IMR-90 (cell line): ENCODE measurements around the gene PARD3. TPM values are rescaled to one million over a fixed set of nuclear protein-coding genes. Genes with fewer than 3 reads are reported as not detected.

Experiments used
- ATAC-seq: fragments of 200-7000 bp; cut with Tn5 transposase; 2 replicates; pipeline ENCODE4 v1.9.1; 2020; ENCODE audit warnings: low read depth, mild to moderate bottlenecking, moderate library complexity
- BruUV-seq: library from RNA; stranded (reverse); fragments of 400-500 nt; replicated peaks from 2 replicates; lab custom pipeline; 2021; lab: Mats Ljungman, UMichigan
- CTCF ChIA-PET: fragments of 300-600 bp; formaldehyde crosslinking; extraction: SDS; loops from one replicate; lab custom pipeline; 2021; ENCODE audit warnings: antibody characterized with exemption; lab: Yijun Ruan, JAX
- POLR2A ChIA-PET: fragments of 300-600 bp; sonication (Branson Sonifier 250); formaldehyde crosslinking; loops from one replicate; lab custom pipeline; 2022; ENCODE audit warnings: antibody characterized with exemption; ENCODE audit not compliant: unreplicated experiment; lab: Charles Lee
- DNase-seq: peaks from one replicate; pipeline ENCODE4 v3.0.0; 2013
- H2AFZ ChIP-seq: replicated peaks from 2 replicates; pipeline ENCODE3; 2013; ENCODE audit warnings: low read length, mild to moderate bottlenecking; ENCODE audit not compliant: poor library complexity
- H2AK5ac ChIP-seq: 2 replicates; pipeline ENCODE4 v1.6.1; 2013; ENCODE audit warnings: low read depth, low read length, inconsistent platforms
- H2AK9ac ChIP-seq: replicated peaks from 2 replicates; pipeline ENCODE3; 2013; ENCODE audit warnings: mild to moderate bottlenecking, low read depth, low read length, moderate library complexity; ENCODE audit not compliant: poor library complexity
- H2BK120ac ChIP-seq: 2 replicates; pipeline ENCODE4 v1.6.1; 2013; ENCODE audit warnings: low read depth, low read length, inconsistent platforms
- H2BK15ac ChIP-seq: 3 replicates; pipeline ENCODE4 v1.6.1; 2013; ENCODE audit warnings: low read depth, low read length, inconsistent platforms
- H2BK20ac ChIP-seq: 2 replicates; pipeline ENCODE4 v1.6.1; 2013; ENCODE audit warnings: low read depth, mild to moderate bottlenecking, inconsistent platforms, low read length, moderate library complexity
- H2BK5ac ChIP-seq: 2 replicates; pipeline ENCODE4 v1.6.1; 2013; ENCODE audit warnings: mild to moderate bottlenecking, low read depth, low read length, inconsistent platforms; ENCODE audit not compliant: poor library complexity, severe bottlenecking
- H3K14ac ChIP-seq: replicated peaks from 2 replicates; pipeline ENCODE4 v1.6.1; 2013; ENCODE audit warnings: low read depth, low read length, inconsistent platforms
- H3K18ac ChIP-seq: 2 replicates; pipeline ENCODE4 v1.6.1; 2013; ENCODE audit warnings: low read depth, low read length, control low read depth
- H3K23ac ChIP-seq: 2 replicates; pipeline ENCODE4 v1.6.1; 2013; ENCODE audit warnings: low read depth, low read length, inconsistent platforms
- H3K27ac ChIP-seq: 2 replicates; pipeline ENCODE4 v1.5.1; 2013; ENCODE audit warnings: mild to moderate bottlenecking, control low read depth, low read length; ENCODE audit not compliant: insufficient read depth
- H3K27me3 ChIP-seq: 2 replicates; pipeline ENCODE4 v1.6.1; 2013; ENCODE audit warnings: low read length; ENCODE audit not compliant: control insufficient read depth, insufficient read depth
- H3K36me3 ChIP-seq: 2 replicates; pipeline ENCODE4 v1.6.1; 2013; ENCODE audit warnings: low read length, mixed read lengths; ENCODE audit not compliant: control insufficient read depth, insufficient read depth
- H3K4ac ChIP-seq: 2 replicates; pipeline ENCODE4 v1.6.1; 2013; ENCODE audit warnings: low read depth, low read length, inconsistent platforms
- H3K4me1 ChIP-seq: 2 replicates; pipeline ENCODE4 v1.6.1; 2013; ENCODE audit warnings: low read length, mixed read lengths; ENCODE audit not compliant: control insufficient read depth, insufficient read depth
- H3K4me2 ChIP-seq: 2 replicates; pipeline ENCODE4 v1.6.1; 2013; ENCODE audit warnings: low read depth, mild to moderate bottlenecking, control low read depth, low read length, moderate library complexity
- H3K4me3 ChIP-seq: 2 replicates; pipeline ENCODE4 v1.5.1; 2013; ENCODE audit warnings: low read depth, mild to moderate bottlenecking, control low read depth, low read length, moderate library complexity; ENCODE audit not compliant: insufficient read depth
- H3K56ac ChIP-seq: 2 replicates; pipeline ENCODE4 v1.6.1; 2013; ENCODE audit warnings: low read length, inconsistent platforms; ENCODE audit not compliant: insufficient read depth; ENCODE audit errors: extremely low read depth
- H3K79me1 ChIP-seq, 2 experiments: 2 replicates each; pipeline ENCODE4 v1.6.1; 2013; ENCODE audit warnings: low read length in 2 of 2, inconsistent platforms in 1 of 2, low read depth in 1 of 2
- H3K9ac ChIP-seq: 2 replicates; pipeline ENCODE4 v1.6.1; 2013; ENCODE audit warnings: low read depth, low read length, control low read depth
- H3K9me1 ChIP-seq: 2 replicates; pipeline ENCODE4 v1.6.1; 2013; ENCODE audit warnings: low read length, inconsistent platforms; ENCODE audit not compliant: insufficient read depth
- H3K9me3 ChIP-seq: 2 replicates; pipeline ENCODE4 v1.6.1; 2013; ENCODE audit warnings: low read length; ENCODE audit not compliant: control insufficient read depth, insufficient read depth
- H4K20me1 ChIP-seq: 2 replicates; pipeline ENCODE4 v1.6.1; 2013; ENCODE audit warnings: low read length, inconsistent platforms; ENCODE audit not compliant: insufficient read depth
- H4K5ac ChIP-seq: 2 replicates; pipeline ENCODE4 v1.6.1; 2013; ENCODE audit warnings: mild to moderate bottlenecking, low read depth, low read length, control low read depth
- H4K8ac ChIP-seq, 2 experiments: 2 replicates each; pipeline ENCODE4 v1.6.1; 2013; ENCODE audit warnings: low read depth in 2 of 2, low read length in 2 of 2, control low read depth in 1 of 2, inconsistent platforms in 1 of 2
- H4K91ac ChIP-seq: 2 replicates; pipeline ENCODE4 v1.6.1; 2013; ENCODE audit warnings: low read depth, low read length, inconsistent platforms; ENCODE audit not compliant: insufficient read depth
- BHLHE40 ChIP-seq: fragments of 150-350 bp; IDR thresholded peaks from 2 replicates; pipeline ENCODE4 v1.6.1; 2016; ENCODE audit warnings: mild to moderate bottlenecking, low read depth, low read length
- CEBPB ChIP-seq: IDR thresholded peaks from 2 replicates; pipeline ENCODE4 v1.6.1; 2012; ENCODE audit warnings: low read depth, low read length, improper control_type of control experiment
- CHD1 ChIP-seq: IDR thresholded peaks from 2 replicates; pipeline ENCODE4 v1.6.1; 2012; ENCODE audit warnings: low read depth, low read length, improper control_type of control experiment
- FOS ChIP-seq: fragments of 150-350 bp; IDR thresholded peaks from 2 replicates; pipeline ENCODE4 v1.6.1; 2016; ENCODE audit warnings: low read depth, low read length
- MAFK ChIP-seq: IDR thresholded peaks from 2 replicates; pipeline ENCODE4 v1.6.1; 2012; ENCODE audit warnings: low read depth, low read length, improper control_type of control experiment
- MAZ ChIP-seq: IDR thresholded peaks from 2 replicates; pipeline ENCODE4 v1.6.1; 2012; ENCODE audit warnings: low read depth, mild to moderate bottlenecking, low read length, improper control_type of control experiment, moderate library complexity, borderline replicate concordance
- MXI1 ChIP-seq: IDR thresholded peaks from 2 replicates; pipeline ENCODE4 v1.6.1; 2012; ENCODE audit warnings: low read depth, mild to moderate bottlenecking, low read length, moderate library complexity, borderline replicate concordance
- NFE2L2 ChIP-seq: fragments of 150-350 bp; IDR thresholded peaks from 2 replicates; pipeline ENCODE4 v1.6.1; 2016; ENCODE audit warnings: low read depth, mild to moderate bottlenecking, low read length
- POLR2A ChIP-seq: IDR thresholded peaks from 2 replicates; pipeline ENCODE4 v1.6.1; 2012; ENCODE audit warnings: mild to moderate bottlenecking, low read depth, low read length
- RAD21 ChIP-seq: IDR thresholded peaks from 2 replicates; pipeline ENCODE4 v1.6.1; 2012; ENCODE audit warnings: low read length, improper control_type of control experiment
- RCOR1 ChIP-seq: IDR thresholded peaks from 2 replicates; pipeline ENCODE4 v1.6.1; 2012; ENCODE audit warnings: mild to moderate bottlenecking, low read length, improper control_type of control experiment; ENCODE audit not compliant: insufficient replicate concordance
- RFX5 ChIP-seq: IDR thresholded peaks from 2 replicates; pipeline ENCODE4 v1.8.0; 2012; ENCODE audit warnings: low read depth, mild to moderate bottlenecking, low read length, moderate library complexity
- SMC3 ChIP-seq: fragments of 150-350 bp; IDR thresholded peaks from 2 replicates; pipeline ENCODE4 v1.6.1; 2016; ENCODE audit warnings: low read depth, mild to moderate bottlenecking, antibody characterized with exemption, low read length, moderate library complexity
- WGBS, 2 experiments: methylation state at CpG; one replicate each; pipeline versions ENCODE4 v1.1.5 to v1.1.7; 2013; ENCODE audit warnings: missing lambda C conversion rate in 2 of 2; ENCODE audit not compliant: insufficient read length in 1 of 2; ENCODE audit errors: extremely low coverage in 2 of 2; 5-methylcytosine and 5-hydroxymethylcytosine counted together
- dilution Hi-C: fragments of 300-500 bp; cut with HindIII; formaldehyde crosslinking; loops from one replicate; pipeline ENCODE4 v1.14.3; 2018; ENCODE audit warnings: low sequenced_read_pairs; ENCODE audit not compliant: unreplicated experiment
- in situ Hi-C: fragments of 300-500 bp; cut with MboI; formaldehyde crosslinking; loops from 3 replicates; pipeline ENCODE4 v1.14.3; 2019; ENCODE audit warnings: low sequenced_read_pairs, inconsistent platforms, mixed read lengths
- intact Hi-C: fragments of 100-400 bp; cut with micrococcal nuclease; formaldehyde crosslinking; loops from 2 replicates; pipeline ENCODE4 v1.10.0; 2022
- polyA plus RNA-seq, 3 experiments: library from polyadenylated mRNA; depleted of rRNA; stranded (reverse); fragments of >200 nt; gene quantifications; 2 replicates each; pipeline ENCODE4 v1.2.3, GENCODE V29; 2012; ENCODE audit warnings: low replicate concordance in 1 of 3
- total RNA-seq: library from RNA; depleted of rRNA; stranded (reverse); fragments of >200 nt; gene quantifications from 2 replicates; pipeline ENCODE4 v1.2.3, GENCODE V29; 2012
- TF ChIP-seq, protein P1 (sequence below): conservative IDR thresholded peaks from 2 replicates; pipeline ENCODE4 v1.5.1; 2012; ENCODE audit warnings: mild to moderate bottlenecking, low read depth, low read length, improper control_type of control experiment
- TF ChIP-seq, protein P2 (sequence below): fragments of 150-350 bp; IDR thresholded peaks from 2 replicates; pipeline ENCODE4 v1.6.1; 2017; ENCODE audit warnings: mild to moderate bottlenecking, antibody characterized with exemption, low read length, low read depth
- TF ChIP-seq, protein P3 (sequence below): fragments of 150-350 bp; IDR thresholded peaks from 2 replicates; pipeline ENCODE4 v1.6.1; 2016; ENCODE audit warnings: low read depth, mild to moderate bottlenecking, low read length, moderate library complexity, borderline replicate concordance

Gene PARD3
- total and polyA plus RNA-seq, 2 of the 4 experiments (the other 2 are of a cell fraction) = 14.6 to 37.5 TPM

DNA sequence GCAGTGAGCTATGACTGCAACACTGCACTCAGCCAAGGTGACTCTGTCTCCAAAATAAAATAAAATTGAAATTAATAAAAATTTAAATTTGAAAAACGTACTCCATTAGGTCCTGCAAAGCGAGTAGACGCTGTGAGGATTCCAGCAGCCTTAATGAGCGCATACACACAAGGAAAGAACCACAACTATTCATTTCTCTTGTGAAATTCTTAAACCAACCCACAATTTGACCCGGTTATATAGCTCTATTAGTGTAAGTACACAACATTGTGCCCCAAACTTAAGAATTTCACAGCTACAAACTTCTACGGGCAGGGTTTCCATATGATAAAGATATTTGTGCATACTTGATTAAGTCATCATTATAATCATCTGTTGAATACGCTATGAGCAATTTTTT, 84.4 kb downstream of the PARD3 start:
- TF ChIP-seq SMC3 (no peak), POLR2A (no peak), CHD1 (no peak), RFX5 (no peak), RAD21 (no peak), FOS (no peak), MAFK (no peak), MXI1 (no peak), MAZ (no peak), RCOR1 (no peak), NFE2L2 (no peak), CEBPB (no peak), BHLHE40 (no peak)
- TF ChIP-seq, protein P1, sequence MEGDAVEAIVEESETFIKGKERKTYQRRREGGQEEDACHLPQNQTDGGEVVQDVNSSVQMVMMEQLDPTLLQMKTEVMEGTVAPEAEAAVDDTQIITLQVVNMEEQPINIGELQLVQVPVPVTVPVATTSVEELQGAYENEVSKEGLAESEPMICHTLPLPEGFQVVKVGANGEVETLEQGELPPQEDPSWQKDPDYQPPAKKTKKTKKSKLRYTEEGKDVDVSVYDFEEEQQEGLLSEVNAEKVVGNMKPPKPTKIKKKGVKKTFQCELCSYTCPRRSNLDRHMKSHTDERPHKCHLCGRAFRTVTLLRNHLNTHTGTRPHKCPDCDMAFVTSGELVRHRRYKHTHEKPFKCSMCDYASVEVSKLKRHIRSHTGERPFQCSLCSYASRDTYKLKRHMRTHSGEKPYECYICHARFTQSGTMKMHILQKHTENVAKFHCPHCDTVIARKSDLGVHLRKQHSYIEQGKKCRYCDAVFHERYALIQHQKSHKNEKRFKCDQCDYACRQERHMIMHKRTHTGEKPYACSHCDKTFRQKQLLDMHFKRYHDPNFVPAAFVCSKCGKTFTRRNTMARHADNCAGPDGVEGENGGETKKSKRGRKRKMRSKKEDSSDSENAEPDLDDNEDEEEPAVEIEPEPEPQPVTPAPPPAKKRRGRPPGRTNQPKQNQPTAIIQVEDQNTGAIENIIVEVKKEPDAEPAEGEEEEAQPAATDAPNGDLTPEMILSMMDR = no peak
- TF ChIP-seq, protein P2, sequence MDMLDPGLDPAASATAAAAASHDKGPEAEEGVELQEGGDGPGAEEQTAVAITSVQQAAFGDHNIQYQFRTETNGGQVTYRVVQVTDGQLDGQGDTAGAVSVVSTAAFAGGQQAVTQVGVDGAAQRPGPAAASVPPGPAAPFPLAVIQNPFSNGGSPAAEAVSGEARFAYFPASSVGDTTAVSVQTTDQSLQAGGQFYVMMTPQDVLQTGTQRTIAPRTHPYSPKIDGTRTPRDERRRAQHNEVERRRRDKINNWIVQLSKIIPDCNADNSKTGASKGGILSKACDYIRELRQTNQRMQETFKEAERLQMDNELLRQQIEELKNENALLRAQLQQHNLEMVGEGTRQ = no peak
- TF ChIP-seq, protein P3, sequence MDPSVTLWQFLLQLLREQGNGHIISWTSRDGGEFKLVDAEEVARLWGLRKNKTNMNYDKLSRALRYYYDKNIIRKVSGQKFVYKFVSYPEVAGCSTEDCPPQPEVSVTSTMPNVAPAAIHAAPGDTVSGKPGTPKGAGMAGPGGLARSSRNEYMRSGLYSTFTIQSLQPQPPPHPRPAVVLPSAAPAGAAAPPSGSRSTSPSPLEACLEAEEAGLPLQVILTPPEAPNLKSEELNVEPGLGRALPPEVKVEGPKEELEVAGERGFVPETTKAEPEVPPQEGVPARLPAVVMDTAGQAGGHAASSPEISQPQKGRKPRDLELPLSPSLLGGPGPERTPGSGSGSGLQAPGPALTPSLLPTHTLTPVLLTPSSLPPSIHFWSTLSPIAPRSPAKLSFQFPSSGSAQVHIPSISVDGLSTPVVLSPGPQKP = no peak
- Histone ChIP-seq H3K4me3 (no peak overlapping the region), H3K27me3 (no peaks in the 10 kb centered on the region), H4K5ac (no peak overlapping the region), H4K20me1 (peaks cover 16% of the 10 kb centered on the region), H3K27ac (no peak overlapping the region), H3K36me3 (no peaks in the 10 kb centered on the region), H3K4me2 (no peak overlapping the region), H3K14ac (no peak overlapping the region), H3K9me1 (peaks cover 7% of the 10 kb centered on the region), H2BK15ac (no peak overlapping the region), H3K79me1 (peaks cover 17 to 48% of the 10 kb centered on the region in 2 experiments; a peak in 3 of 4 replicates), H3K9me3 (no peaks in the 10 kb centered on the region), H2AK9ac (no peak overlapping the region), H2BK20ac (no peak overlapping the region), H2AFZ (no peak overlapping the region), H3K23ac (no peak overlapping the region), H4K8ac (no peak overlapping the region), H2BK120ac (no peak overlapping the region), H3K4ac (no peak overlapping the region), H3K18ac (no peak overlapping the region), H2BK5ac (no peak overlapping the region), H3K4me1 (peaks cover 7% of the 10 kb centered on the region), H3K9ac (no peak overlapping the region), H3K56ac (no peak overlapping the region), H4K91ac (no peak overlapping the region), H2AK5ac (no peak overlapping the region)
- intact Hi-C loops = no loop called here
- CTCF ChIA-PET = interaction anchor here (1.0 kb wide), 1 partner anchor 21 kb away, joined by 4 read pairs; no protein-coding TSS in a partner anchor
- WGBS, 2 experiments = no CpG with 5 or more reads among the region's 7 CpGs
- dilution Hi-C loops = no loop called here
- POLR2A ChIA-PET = no interaction called here
- in situ Hi-C loops = no loop called here
- no TSS peak for BruUV-seq
- no peak for ATAC-seq
- no peak for DNase-seq
